Smooth muscle cell (in vitro differentiated cells): Measurements from ENCODE around the gene HNRNPL. TPM values are rescaled to one million over a fixed set of nuclear protein-coding genes. Genes with fewer than 3 reads are reported as not detected.
"Not testable (repeated sequence)": the region's sequence is repeated elsewhere in the genome, so short reads cannot be mapped to it uniquely, and the experiment has no call there.

Experiments used
- DNase-seq: peaks from one replicate; lab custom pipeline; 2025; ENCODE audit not compliant: unreplicated experiment; lab: John Stamatoyannopoulos, UW
- H2AFZ ChIP-seq: fragments of 200-600 bp; sonication (generic); 2 replicates; pipeline ENCODE4 v1.6.0; 2016; ENCODE audit warnings: antibody characterized with exemption, low read depth, mild to moderate bottlenecking
- H3F3A ChIP-seq: fragments of 200-600 bp; sonication (generic); 2 replicates; pipeline ENCODE4 v1.6.0; 2017; ENCODE audit warnings: antibody characterized with exemption, low read depth
- H3K27ac ChIP-seq: fragments of 200-600 bp; sonication (generic); 2 replicates; pipeline ENCODE4 v1.5.1; 2016; ENCODE audit warnings: low read depth, mild to moderate bottlenecking
- H3K27me3 ChIP-seq: fragments of 200-600 bp; sonication (generic); 2 replicates; pipeline ENCODE4 v1.6.1; 2016; ENCODE audit warnings: low read depth, mild to moderate bottlenecking
- H3K36me3 ChIP-seq: fragments of 200-600 bp; sonication (generic); 2 replicates; pipeline ENCODE4 v1.5.1; 2016; ENCODE audit warnings: low read depth
- H3K4me1 ChIP-seq: fragments of 200-600 bp; sonication (generic); 2 replicates; pipeline ENCODE4 v1.5.1; 2016; ENCODE audit warnings: low read depth
- H3K4me2 ChIP-seq: fragments of 200-600 bp; sonication (generic); 2 replicates; pipeline ENCODE4 v1.6.0; 2016; ENCODE audit warnings: mild to moderate bottlenecking
- H3K4me3 ChIP-seq: fragments of 200-600 bp; sonication (generic); 2 replicates; pipeline ENCODE4 v1.5.1; 2016; ENCODE audit warnings: mild to moderate bottlenecking
- H3K79me2 ChIP-seq: fragments of 200-600 bp; sonication (generic); 2 replicates; pipeline ENCODE4 v1.6.0; 2016; ENCODE audit warnings: low read depth, mild to moderate bottlenecking
- H3K9ac ChIP-seq: fragments of 200-600 bp; sonication (generic); 2 replicates; pipeline ENCODE4 v1.6.0; 2016; ENCODE audit warnings: low read depth
- H3K9me3 ChIP-seq: fragments of 200-600 bp; sonication (generic); replicated peaks from 2 replicates; pipeline ENCODE4 v1.5.1; 2016; ENCODE audit warnings: low read depth
- H4K20me1 ChIP-seq: fragments of 200-600 bp; sonication (generic); 2 replicates; pipeline ENCODE4 v1.6.0; 2016; ENCODE audit warnings: low read depth
- WGBS: methylation state at CpG from one replicate; pipeline ENCODE4 v1.1.7; 2016; ENCODE audit warnings: low lambda C conversion rate; 5-methylcytosine and 5-hydroxymethylcytosine counted together
- polyA plus RNA-seq: library from polyadenylated mRNA; unstranded; fragments of >200 nt; fragmentation: Nextera tagmentation; extraction: Ambion mirVana; gene quantifications from 2 replicates; pipeline ENCODE4 v1.2.1, GENCODE V29; 2016
- total RNA-seq: library from RNA; depleted of rRNA; stranded (reverse); fragments of >200 nt; gene quantifications from 2 replicates; pipeline ENCODE4 v1.2.3, GENCODE V29; 2014
- TF ChIP-seq, protein P1 (sequence below): fragments of 200-600 bp; sonication (generic); IDR thresholded peaks from 2 replicates; pipeline ENCODE4 v1.5.1; 2017; ENCODE audit warnings: borderline replicate concordance, mild to moderate bottlenecking, antibody characterized with exemption; ENCODE audit not compliant: insufficient read depth, poor library complexity, severe bottlenecking

Gene HNRNPL
- total and polyA plus RNA-seq, 2 experiments from 2014 or later = 158 to 174 TPM

DNA sequence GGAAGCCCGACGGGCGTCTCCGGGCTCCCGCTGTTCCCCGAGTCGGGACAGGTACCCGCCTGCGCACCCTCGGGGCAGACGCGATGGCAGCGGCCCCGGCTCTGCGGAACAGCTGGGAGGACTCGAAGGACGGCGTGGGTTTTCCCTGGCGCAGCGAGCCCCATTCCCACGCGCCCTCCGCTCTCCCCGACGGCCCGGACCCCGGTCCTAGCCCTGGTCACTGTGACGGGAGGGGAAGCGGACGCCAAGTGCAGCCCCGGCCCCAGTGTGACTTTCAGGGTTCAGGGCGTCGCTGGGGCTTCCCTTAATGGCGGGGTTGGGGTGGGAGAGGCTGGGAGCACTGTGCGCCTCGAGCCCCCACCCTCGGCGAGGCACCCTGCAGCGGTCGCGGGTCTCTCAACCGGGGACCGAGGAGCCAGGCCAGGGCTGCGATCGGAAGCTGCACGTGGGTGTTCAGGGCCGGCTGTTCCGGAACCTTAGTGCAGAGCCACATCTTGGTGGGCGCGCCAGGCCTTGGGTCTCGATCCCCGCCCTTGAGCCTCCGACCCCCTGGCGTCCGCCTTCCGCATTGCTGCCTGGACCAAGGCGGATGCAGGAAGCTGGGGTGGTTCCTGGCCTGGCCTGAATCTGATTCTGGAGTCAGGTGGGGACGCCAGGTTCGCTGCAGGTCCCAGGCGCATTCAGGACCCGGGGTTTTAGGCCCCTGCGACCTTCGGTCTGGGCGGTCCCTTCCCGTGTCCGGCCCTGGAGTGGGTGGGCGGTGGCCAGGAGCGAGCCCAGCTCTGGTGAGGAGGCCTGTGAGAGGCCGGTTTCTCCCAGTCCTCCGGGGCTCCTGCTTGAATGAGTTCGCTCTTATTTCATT is 57.3 kb downstream of the HNRNPL start:
- no peak overlapping the region for H2AFZ ChIP-seq
- no peak overlapping the region for H3K4me2 ChIP-seq
- DNase-seq = no peak

DNA sequence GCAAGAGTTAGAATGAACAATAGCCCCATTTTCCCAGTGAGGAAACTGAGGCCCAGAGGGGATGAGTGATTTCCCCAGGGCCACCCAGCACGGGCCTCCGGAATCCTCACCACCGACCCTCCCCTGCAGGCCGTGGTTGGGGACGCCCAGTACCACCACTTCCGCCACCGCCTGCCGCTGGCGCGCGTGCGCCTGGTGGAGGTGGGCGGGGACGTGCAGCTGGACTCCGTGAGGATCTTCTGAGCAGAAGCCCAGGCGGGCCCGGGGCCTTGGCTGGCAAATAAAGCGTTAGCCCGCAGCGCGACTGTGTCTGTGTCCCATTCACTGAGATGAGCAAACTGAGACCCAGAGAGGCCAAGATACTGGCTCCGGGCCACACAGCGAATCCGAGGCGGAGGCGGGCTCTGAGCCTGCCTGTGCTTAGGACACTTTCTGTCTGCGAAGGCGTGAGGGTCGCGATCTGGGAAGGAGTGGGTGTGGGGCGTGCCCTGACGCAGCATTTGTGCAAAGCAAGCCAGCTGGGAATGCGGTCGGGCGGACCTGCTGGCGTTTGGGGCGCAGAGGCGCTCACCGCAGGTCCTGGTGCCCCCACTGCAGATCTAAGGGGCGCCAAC is 58.2 kb downstream of the HNRNPL start:
- H3K36me3 ChIP-seq, DNase-seq, H4K20me1 ChIP-seq, H3K4me3 ChIP-seq, H3K9ac ChIP-seq, H3K4me2 ChIP-seq, H3K9me3 ChIP-seq, H2AFZ ChIP-seq, H3K27me3 ChIP-seq, H3K4me1 ChIP-seq, H3K27ac ChIP-seq, H3K79me2 ChIP-seq, H3F3A ChIP-seq: not testable (repeated sequence)
- WGBS = no CpG with 5 or more reads among the region's 40 CpGs

More for the DNA sequence above, 57.3 kb downstream of the HNRNPL start:
- H3K9ac ChIP-seq = no peak overlapping the region
- no peaks in the 10 kb centered on the region for H3K9me3 ChIP-seq
- no peak overlapping the region for H3K4me3 ChIP-seq
- H3K36me3 ChIP-seq = no peaks in the 10 kb centered on the region
- no peaks in the 10 kb centered on the region for H3K79me2 ChIP-seq
- H3K27me3 ChIP-seq = no peaks in the 10 kb centered on the region
- H3F3A ChIP-seq = no peaks in the 10 kb centered on the region
- H3K4me1 ChIP-seq = no peaks in the 10 kb centered on the region
- H3K27ac ChIP-seq = peak overlapping the region; percentile 66
- WGBS = 94% methylated on average over 37 of the region's 71 CpGs
- H4K20me1 ChIP-seq = no peaks in the 10 kb centered on the region
- TF ChIP-seq, protein P1, sequence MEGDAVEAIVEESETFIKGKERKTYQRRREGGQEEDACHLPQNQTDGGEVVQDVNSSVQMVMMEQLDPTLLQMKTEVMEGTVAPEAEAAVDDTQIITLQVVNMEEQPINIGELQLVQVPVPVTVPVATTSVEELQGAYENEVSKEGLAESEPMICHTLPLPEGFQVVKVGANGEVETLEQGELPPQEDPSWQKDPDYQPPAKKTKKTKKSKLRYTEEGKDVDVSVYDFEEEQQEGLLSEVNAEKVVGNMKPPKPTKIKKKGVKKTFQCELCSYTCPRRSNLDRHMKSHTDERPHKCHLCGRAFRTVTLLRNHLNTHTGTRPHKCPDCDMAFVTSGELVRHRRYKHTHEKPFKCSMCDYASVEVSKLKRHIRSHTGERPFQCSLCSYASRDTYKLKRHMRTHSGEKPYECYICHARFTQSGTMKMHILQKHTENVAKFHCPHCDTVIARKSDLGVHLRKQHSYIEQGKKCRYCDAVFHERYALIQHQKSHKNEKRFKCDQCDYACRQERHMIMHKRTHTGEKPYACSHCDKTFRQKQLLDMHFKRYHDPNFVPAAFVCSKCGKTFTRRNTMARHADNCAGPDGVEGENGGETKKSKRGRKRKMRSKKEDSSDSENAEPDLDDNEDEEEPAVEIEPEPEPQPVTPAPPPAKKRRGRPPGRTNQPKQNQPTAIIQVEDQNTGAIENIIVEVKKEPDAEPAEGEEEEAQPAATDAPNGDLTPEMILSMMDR = no peak

DNA sequence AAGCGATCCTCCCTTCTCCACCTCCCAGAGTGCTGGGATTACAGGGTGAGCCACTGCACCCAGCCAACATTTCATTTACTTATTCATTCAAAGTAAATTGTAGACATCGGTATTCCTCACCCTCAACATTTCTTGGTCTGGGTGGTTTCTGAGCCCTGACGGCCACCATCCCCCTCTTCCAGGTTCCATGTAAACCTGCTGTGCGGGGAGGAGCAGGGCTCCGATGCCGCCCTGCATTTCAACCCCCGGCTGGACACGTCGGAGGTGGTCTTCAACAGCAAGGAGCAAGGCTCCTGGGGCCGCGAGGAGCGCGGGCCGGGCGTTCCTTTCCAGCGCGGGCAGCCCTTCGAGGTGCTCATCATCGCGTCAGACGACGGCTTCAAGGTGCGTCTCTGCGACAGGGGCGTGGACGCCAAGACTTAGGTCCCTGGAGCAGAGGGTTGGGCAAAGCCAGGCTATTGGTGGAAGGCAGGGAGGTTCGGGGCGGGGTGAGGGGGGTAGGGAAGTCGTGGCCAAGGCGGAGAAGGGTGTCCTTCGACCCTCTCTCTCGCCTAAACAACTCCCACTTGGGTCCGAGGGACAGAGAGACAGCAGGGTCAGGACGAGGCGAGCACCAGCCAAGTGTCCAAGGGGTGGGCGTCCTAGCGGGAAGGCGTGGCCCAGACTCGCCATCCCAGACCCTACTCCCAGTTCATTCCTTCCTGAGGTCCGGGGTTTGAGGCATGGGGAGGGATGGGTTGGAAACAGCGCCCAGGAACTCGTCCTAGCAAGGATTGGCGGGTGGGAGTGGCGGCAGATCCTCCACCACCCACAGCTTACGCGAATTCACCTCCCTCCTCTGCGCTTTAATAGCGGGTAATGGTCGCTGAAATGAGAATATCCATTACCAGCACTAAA is 59.0 kb downstream of the HNRNPL start:
- H3K9me3 ChIP-seq, DNase-seq, H2AFZ ChIP-seq, H3K4me3 ChIP-seq, H3K9ac ChIP-seq, H3K79me2 ChIP-seq, H3K4me2 ChIP-seq, H3K4me1 ChIP-seq, H4K20me1 ChIP-seq, H3F3A ChIP-seq, H3K36me3 ChIP-seq, H3K27ac ChIP-seq, H3K27me3 ChIP-seq: not testable (repeated sequence)
- 86% methylated on average over 7 of the region's 49 CpGs for WGBS

DNA sequence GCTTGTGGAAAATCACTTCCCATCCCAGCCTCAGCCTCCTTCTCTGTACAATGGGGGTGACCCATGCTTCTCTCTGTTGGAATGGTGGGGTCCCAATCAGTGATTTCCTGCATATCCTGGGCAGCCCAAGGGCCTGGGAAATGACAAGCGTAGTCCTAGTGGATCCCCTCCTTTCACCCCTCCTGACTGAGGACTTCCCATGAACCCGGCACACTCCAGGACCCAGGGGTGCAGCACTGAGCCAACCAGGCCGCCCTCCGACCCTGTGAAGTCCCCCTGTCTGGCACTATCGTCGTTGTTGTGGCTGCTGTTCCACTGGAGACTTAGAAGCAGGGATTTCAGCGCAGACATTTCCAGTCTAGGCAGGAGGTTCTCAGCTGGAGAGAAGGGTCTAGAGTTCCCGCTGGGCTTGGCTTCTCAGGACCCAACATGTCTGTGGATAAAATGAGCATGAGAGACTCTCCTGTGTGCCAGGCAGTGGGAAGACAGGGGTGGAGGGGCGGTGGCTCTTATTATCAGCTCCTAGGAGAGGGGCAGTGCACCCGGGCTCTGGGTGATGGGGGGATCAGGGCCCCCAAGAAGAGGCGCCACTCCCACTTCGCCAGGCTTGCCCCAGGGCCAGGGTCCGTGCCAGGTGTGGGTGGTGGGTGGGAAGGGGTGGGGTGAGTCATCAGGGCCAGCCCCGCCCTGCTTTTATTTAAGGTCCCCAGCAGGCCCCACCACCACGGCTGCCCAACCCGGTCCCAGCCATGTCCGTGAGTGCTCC is 61.1 kb downstream of the HNRNPL start, which contains the start of gene LGALS7B:
Gene LGALS7B (plus strand): TSS at position 723 of the 766 bp plus-strand sequence. CDS start 27 bp downstream, at position 750.
- Histone ChIP-seq H3K36me3 (no peaks in the 10 kb centered on the region), H4K20me1 (no peaks in the 10 kb centered on the region), H3K9me3 (no peaks in the 10 kb centered on the region), H3F3A (no peaks in the 10 kb centered on the region), H3K4me3 (no peak within 1 kb of the TSS), H3K79me2 (no peaks in the 10 kb centered on the region), H3K9ac (no peak within 1 kb of the TSS), H3K27ac (no peak within 1 kb of the TSS), H2AFZ (no peak within 1 kb of the TSS), H3K4me2 (no peak within 1 kb of the TSS), H3K27me3 (no peaks in the 10 kb centered on the region), H3K4me1 (no peaks in the 10 kb centered on the region)
- no peak for DNase-seq
- WGBS = 80% methylated on average over 9 of the region's 17 CpGs
- TF ChIP-seq, protein P1 = no peak
